ENCODE results near the gene DEFB127.
A peak's percentile ranks its signal among the peaks of the same experiment; 100 is the strongest.
"Not testable (repeated sequence)": the region's sequence is repeated elsewhere in the genome, so short reads cannot be mapped to it uniquely, and the experiment has no call there.

DEFB127 gene

GRCh38 chr20:157154-157553, at the start of gene DEFB127:
DEFB127 (plus strand) TSS chr20:157454; CDS start chr20:157545, 91 bp downstream.
- DNase-seq = no peak

GRCh38 chr20:112396-112795, 44.9 kb upstream of the DEFB127 start:
- DNase-seq = no peak

GRCh38 chr20:117518-117917, 39.7 kb upstream of the DEFB127 start:
- no peak for DNase-seq

GRCh38 chr20:129786-130323, 27.4 kb upstream of the DEFB127 start:
- not testable (repeated sequence) for DNase-seq

- DNase-seq = peak; percentile 7
Observed at GRCh38 chr20:137668-138490, 19.4 kb upstream of the DEFB127 start.

- no peak for DNase-seq
Observed at GRCh38 chr20:142290-142689, 15.0 kb upstream of the DEFB127 start, which contains the start of gene DEFB126. DEFB126 (plus strand) TSS chr20:142590; CDS start chr20:142629, 39 bp downstream.

- no peak for DNase-seq
Observed at GRCh38 chr20:145877-146276, 11.4 kb upstream of the DEFB127 start.

GRCh38 chr20:152131-152530, 5.1 kb upstream of the DEFB127 start:
- DNase-seq = no peak

GRCh38 chr20:164618-165017, 7.4 kb downstream of the DEFB127 start:
- no peak for DNase-seq

GRCh38 chr20:168876-169275, 11.6 kb downstream of the DEFB127 start:
- DNase-seq = no peak

- no peak for DNase-seq
Observed at GRCh38 chr20:184288-184687, 27.0 kb downstream of the DEFB127 start.

GRCh38 chr20:187733-188132, 30.5 kb downstream of the DEFB127 start:
- no peak for DNase-seq

GRCh38 chr20:189611-190010, 32.4 kb downstream of the DEFB127 start, which contains the start of gene DEFB128:
DEFB128 (minus strand) TSS chr20:189711; CDS start chr20:189623, 88 bp downstream.
- DNase-seq = no peak

- DNase-seq = no peak
Observed at GRCh38 chr20:198225-198624, 41.0 kb downstream of the DEFB127 start.

GRCh38 chr20:199996-200395, 42.7 kb downstream of the DEFB127 start:
- no peak for DNase-seq

- not testable (repeated sequence) for DNase-seq
Observed at GRCh38 chr20:203630-204029, 46.4 kb downstream of the DEFB127 start.

Data from stimulated activated CD4-positive, alpha-beta T cell treated with anti-CD3 and anti-CD28 coated beads, Interleukin-1b, Interleukin-23, amount 100 ng/mL, for 48 hours (primary cell).